Skin epidermis (tissue), 12 donors: ENCODE measurements around the gene CLK2.

ENCODE experiments used
- H3K27ac ChIP-seq, 21 experiments: fragments of 200-600 bp; sonication (generic) in 11 of 21; one replicate each; pipeline ENCODE4 v1.5.0; 2020; ENCODE audit warnings: mild to moderate bottlenecking in 3 of 21, inconsistent platforms in 2 of 21, moderate library complexity in 2 of 21
- H3K4me3 ChIP-seq, 7 experiments: fragments of 200-600 bp; sonication (generic) in 2 of 7; one replicate each; pipeline ENCODE4 v1.5.0; 2020; ENCODE audit warnings: inconsistent platforms in 2 of 7, mild to moderate bottlenecking in 2 of 7, moderate library complexity in 1 of 7

Gene CLK2

DNA sequence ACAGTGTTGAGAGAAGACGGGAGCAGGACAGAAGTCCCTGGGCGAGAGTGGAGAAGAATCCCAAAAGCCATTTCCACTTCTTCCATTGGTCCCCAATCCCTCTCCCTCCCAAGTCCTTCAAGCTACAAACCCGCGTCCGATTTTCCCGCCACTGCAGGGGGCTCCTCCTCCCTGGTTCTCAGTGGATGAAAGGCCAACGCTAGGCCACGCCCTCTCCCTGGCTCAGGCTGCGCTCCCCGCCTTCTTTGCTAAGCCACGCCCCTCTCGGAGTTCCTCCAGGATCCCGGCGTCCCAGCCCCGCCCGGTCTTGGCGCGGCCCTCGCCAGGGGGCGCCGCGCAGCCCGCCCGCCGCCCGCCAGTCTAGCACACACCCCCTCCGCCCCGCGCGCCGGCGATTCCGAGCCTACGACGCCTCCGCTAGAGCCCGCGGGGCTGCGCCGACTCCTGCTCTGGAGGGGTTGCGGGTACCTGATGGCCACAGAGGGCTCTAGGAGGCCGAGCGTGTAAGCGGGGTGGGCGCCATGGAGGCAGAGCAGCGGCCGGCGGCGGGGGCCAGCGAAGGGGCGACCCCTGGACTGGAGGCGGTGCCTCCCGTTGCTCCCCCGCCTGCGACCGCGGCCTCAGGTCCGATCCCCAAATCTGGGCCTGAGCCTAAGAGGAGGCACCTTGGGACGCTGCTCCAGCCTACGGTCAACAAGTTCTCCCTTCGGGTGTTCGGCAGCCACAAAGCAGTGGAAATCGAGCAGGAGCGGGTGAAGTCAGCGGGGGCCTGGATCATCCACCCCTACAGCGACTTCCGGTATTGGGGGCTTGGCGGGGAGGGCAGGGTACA lies 4.0 kb upstream of the CLK2 start, which contains the start of gene HCN3:
Gene HCN3 (plus strand): TSS at position 394 of the 832 bp plus-strand sequence. CDS start 128 bp downstream, at position 522.
- Histone ChIP-seq H3K4me3 (peak within 1 kb of the TSS; percentile 52 to 82 (median 71)), H3K27ac (peak within 1 kb of the TSS in 18 of 21 experiments; percentile 5 to 83 (median 66))

DNA sequence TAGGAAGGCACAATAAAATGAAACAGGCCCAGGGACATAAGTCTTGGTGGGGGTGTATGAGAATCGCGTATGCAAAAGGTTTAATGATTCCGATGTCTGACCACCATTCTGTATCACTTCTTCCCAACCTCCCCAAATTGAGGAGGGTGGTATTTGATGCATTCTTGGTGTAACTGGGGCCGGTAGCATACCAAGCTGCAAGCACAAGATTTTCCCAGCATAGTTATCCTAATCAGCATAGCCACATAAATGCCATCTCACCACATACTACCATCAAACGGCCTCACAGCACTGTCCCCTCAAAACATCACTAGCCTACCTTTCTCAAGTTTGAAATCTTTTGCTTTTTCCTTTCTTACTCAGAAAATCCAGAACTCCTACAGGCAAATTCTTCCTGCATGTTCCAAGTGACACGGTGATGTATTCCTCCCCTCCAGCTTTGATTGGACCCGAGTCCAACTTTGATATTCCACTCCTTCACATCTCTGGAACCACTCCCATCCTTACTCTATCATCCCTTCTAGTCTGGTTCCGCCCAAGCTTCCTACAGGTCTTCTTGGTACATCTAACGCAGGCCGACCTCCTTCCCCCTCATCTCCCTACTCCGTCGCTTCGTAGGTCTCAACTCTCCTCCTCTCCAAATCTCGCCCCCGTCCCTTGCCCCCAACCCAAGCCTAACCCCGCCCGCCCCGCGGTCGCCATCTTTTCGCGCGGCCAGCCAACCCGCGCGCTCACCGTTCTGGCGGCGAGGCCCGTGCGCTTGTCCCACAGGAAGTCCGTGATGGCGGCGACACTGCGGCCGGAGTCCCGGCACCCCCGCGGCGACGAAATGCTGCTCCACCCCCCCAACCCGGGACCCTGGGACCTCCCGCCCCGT lies 600 bp downstream of the CLK2 start:
- Histone ChIP-seq H3K4me3 (peak overlapping the region; percentile 60 to 95 (median 79)), H3K27ac (peak overlapping the region; percentile 92 to 99 (median 97))

DNA sequence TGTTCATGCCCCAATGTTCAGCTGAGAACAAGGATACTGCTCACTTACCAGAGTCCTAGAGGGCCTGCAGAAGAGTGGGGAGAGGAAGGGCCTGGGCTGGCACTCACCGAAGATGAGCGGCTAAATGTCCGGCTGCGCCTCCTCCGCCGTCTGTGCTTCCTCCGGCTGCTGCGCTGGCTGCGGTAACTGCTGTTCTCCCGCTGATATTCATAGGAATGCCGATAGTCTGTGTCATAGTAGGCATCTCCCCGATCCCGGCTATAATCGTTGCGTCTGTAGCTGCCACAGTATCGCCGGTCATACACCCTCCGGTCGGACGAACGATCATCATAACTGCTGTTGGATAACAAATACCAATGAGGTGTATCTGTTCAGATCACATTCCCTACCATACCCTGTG lies 3.9 kb downstream of the CLK2 start:
- Histone ChIP-seq H3K27ac (no peak overlapping the region), H3K4me3 (no peak overlapping the region)

DNA sequence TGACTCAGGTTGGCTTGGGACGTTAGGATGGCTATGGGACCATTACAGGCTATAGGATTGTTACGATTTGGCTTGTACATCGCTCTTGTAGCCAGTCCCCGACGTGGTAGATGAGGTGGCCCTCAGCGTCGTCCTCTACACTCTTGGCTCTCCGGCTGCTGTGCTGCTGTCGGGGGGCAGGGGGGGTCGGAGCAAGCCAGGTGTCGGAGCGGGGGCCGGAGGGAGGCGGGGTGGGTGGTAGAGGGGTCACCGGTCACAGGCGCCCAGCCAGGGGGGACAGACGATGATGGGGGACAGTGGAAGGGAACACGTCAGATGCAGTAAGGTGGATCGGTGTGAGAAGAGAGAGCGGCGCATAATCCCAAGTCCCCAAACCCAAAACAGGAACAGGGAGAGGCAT lies 4.7 kb downstream of the CLK2 start:
- Histone ChIP-seq H3K4me3 (no peak overlapping the region), H3K27ac (no peak overlapping the region)

DNA sequence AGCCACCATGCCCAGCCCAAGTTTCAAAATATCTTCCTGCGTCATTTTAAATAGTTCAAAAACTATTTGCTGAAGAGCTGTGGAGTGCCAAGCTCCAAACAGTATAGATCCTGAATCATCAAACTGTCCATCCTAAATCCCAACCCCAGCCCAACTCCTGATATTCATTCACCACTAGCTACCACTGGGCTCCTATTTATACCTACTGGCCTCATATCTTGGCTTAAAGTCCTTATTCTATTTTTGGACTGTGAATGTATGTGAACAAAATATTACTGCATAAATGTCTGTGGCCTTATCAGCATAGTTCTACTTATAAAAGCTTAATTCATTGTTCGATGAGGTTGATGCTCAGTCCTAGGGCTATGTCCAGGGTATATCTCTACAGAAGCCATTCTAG lies 5.9 kb downstream of the CLK2 start:
- H3K4me3 ChIP-seq, result no peak overlapping the region

DNA sequence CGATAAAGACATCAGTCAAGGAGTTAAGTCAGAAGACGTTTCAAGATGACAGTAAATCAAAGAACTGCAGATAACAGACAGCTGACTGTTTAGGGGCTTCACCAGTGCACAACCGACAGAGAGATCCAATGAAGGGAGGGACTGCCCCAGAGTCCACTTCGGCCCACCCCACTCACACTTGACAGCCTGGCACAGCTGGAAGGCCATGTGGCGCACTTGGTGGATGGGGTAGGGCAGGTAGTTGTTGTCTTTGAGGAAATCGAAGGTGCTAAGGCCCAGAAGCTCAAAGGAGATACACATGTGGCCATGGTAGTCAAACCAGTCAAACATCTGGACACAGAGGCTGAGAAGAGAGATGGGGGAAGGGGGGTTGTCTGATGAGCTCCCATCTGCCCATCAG lies 6.8 kb downstream of the CLK2 start:
- Histone ChIP-seq H3K4me3 (no peak overlapping the region), H3K27ac (no peak overlapping the region)

More for the DNA sequence above, 5.9 kb downstream of the CLK2 start:
- H3K27ac ChIP-seq, result no peak overlapping the region

DNA sequence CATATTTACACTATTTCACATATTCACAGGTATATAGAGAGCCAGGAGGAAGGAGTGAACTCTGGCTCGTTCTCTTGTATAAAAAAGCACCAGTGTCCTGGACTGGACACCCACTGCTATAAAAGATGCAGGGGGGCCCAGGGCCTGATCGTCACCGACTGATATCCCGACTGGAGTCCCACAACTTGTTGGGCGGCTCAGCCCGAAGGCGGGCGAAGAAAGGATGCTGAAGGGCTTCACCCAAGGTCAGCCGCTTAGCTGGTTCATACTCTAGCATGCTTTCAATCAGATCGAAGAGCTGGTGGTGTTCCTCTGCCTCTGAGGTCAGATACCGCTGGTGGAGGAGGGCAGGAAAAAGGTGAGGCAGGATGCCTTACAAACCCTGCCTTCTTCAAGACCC lies 10.2 kb downstream of the CLK2 start:
- peak overlapping the region in 11 of 21 experiments; percentile 76 to 94 (median 88) for H3K27ac ChIP-seq
- no peak overlapping the region for H3K4me3 ChIP-seq

DNA sequence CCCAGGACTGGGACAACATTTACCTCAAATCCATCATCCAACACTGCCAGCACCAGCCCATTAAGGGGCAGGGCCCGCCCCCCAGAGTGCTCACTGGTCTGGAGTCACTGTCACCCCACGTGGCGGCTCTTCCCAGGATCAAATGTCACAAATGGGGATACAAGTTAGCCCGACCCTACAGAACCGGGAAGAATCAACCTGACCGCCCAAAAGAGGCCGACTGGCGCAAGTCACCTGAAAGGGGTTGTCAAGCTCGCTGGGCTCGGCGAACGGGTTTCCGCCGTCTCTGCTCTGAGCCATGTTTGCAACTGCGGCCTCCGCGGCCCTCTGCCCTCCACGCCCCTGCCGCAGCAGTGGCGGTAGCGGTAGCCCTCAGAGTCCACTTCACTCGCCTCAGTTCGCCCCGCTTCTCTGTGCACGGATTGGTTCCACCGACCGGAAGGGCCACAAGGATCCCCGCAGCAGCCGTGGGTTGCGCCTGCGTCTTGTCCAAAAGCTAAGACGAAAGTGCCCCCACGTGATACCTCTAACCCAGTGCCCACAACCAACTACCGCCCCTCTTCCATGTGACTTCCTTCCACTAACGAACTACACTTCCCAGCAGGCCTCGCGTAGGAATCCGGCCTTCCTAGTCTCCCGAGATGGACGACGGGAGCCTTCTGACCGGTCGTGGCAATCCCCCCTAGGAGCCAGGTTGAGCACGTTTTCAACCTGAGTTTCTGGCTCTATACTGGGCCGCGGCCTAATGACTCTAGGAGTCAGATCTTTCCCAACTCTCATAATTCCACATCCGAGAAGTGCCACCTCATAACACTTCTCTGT lies 11.2 kb downstream of the CLK2 start, which contains the start of gene SCAMP3:
Gene SCAMP3 (minus strand): TSS at position 509 of the 822 bp plus-strand sequence. CDS start 209 bp downstream, at position 300.
- peak within 1 kb of the TSS; percentile 73 to 94 (median 79) for H3K4me3 ChIP-seq
- H3K27ac ChIP-seq, result peak within 1 kb of the TSS in 20 of 21 experiments; percentile 76 to 94 (median 86)

DNA sequence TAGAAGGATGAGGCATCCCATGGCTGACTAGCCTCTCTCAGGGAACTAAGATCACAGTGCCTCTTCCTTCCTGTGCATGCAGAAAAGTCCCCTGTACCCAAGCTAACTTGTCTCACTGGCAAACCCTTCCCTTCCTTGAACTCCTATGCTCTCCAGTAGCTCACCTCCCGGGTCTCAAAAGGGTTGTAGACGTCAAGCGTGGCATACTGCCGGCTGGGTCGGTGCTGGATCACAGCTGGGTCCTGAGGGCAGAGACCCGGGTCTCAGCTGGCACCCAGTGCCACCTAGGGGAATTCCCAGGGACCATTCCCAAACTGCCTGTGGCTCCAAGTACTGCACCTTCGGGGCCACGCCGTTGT lies 11.8 kb downstream of the CLK2 start:
- Histone ChIP-seq H3K4me3 (peak overlapping the region; percentile 73 to 94 (median 79)), H3K27ac (peak overlapping the region in 20 of 21 experiments; percentile 76 to 94 (median 86))

DNA sequence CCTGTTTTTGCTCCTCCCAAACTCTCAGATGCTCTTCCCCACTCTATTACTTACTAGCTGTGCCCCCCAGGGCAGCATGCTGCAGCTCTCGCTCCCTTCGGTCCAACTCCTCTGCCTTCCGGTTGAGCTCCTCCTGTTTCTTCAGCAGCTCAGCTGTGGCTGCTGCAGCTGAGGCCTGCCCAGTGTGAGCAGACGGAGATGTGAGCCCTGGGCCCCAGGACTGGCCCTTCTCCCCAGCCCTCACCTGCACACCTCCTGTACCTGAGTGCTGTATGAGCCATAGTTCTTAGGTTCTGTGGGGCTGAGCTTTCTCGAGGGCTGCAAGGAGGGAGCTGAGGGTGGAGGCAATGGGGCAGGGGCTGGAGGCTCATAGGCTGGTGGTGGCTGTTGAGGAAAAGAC lies 13.0 kb downstream of the CLK2 start:
- H3K27ac ChIP-seq, result peak overlapping the region in 1 of 21 experiments; percentile 42
- no peak overlapping the region for H3K4me3 ChIP-seq

DNA sequence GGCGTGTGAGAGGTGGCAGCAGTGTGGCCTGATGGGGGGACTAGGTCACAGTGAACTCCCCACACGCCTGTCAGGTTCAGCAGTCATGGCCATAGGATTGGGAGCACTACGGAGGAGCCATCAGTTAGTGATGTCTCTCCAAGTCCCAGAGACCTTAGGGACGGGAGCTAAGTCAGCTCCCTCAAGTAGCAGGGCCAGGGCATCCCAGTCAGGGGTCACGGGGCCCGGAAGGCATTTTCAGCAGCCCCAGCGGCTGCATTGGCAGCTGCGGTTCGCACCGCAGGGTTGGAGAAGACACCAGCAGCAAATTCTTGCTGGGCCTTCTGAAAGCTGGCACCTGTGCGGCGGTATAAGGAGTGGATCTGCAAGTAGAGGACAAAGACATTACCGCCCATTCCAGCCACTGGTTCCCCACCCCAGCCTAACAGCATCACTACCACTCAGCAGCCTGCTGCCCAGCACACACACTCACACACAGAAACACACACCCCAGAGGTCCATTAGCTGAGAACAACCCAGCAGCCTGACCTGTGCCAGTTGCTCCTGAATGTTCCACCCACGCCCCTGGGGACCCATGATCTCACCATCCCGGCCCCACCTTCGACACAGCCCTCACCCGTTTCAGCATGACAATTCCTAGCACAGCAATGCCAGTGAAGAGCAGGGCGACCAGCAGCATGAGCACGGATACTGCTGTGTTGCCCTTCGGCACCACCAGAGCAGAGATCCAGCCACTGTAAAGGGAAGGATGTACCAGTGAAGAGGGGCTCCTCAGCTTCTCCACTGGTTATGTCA lies 17.0 kb downstream of the CLK2 start:
- peak overlapping the region; percentile 57 to 88 (median 75) for H3K4me3 ChIP-seq
- peak overlapping the region; percentile 34 to 99 (median 95) for H3K27ac ChIP-seq

DNA sequence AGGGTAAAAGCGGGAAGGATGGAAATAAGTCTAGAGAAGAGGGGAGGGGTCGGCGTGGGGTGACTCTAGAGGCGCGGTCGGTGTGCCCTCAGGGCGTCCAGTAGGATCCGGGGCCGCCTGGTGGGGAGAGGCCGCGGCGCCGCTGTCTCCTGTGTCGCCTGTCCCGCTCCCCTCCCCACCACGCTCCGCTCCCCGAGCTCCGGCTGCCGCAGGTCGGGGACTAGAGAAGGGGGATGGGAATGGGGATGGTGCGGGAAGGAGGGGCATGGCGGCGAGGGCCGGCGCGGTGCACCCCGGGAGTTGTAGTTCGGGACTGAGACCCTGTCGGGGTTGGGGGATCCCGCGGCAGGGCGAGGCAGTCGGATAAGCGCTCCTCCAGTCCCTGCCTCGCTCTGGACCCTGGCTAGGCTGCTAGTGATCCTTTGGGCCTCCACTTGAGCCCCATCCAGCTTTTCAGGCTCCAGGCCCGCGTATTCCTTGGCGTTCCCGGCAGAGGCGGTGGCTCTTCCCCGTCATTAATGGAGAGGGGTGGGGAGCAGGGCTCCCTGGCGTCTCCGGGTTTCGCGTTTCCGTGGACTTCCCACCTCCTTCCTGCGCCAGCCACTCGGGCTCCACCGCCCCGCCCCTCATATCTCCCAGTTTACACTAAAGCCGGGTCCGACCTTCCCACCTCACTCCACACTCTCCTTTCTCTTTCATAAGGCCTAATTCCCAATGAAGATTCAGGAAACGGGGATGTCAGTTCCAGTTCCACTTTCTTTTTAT lies 17.9 kb downstream of the CLK2 start, which contains the start of gene ENTREP3:
Gene ENTREP3 (minus strand): TSS at position 241 of the 765 bp plus-strand sequence. CDS start 606 bp downstream, outside the sequence.
- peak within 1 kb of the TSS; percentile 57 to 88 (median 75) for H3K4me3 ChIP-seq
- H3K27ac ChIP-seq, result peak within 1 kb of the TSS; percentile 60 to 99 (median 95)

DNA sequence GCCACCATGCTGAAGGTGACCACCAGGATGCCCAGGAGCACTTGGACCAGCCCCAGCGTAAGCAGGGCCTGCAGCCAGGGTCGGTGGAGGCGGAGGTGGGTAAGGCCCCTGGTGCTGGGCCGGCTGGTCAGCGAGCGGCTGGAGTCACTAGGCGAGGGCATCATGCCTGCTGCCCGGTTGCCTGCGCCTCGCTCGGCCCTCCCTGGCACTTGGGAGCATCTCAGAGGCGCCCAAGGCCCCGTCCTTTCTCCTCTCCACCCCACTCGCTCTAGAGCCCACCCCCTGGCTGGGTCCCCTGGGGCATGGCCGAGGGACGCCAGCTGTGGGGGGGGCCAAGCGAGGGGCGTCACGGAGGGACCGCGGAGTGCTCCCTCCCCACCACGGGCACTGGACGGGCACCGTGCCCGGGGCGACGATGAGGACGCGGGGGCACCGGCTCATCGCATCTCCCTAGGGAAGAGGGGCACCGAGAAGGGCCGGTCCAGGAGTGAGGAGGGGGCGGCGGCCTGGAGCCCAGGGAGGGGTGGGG lies 18.5 kb downstream of the CLK2 start:
- H3K4me3 ChIP-seq, result peak overlapping the region; percentile 57 to 88 (median 75)
- peak overlapping the region; percentile 57 to 99 (median 95) for H3K27ac ChIP-seq

DNA sequence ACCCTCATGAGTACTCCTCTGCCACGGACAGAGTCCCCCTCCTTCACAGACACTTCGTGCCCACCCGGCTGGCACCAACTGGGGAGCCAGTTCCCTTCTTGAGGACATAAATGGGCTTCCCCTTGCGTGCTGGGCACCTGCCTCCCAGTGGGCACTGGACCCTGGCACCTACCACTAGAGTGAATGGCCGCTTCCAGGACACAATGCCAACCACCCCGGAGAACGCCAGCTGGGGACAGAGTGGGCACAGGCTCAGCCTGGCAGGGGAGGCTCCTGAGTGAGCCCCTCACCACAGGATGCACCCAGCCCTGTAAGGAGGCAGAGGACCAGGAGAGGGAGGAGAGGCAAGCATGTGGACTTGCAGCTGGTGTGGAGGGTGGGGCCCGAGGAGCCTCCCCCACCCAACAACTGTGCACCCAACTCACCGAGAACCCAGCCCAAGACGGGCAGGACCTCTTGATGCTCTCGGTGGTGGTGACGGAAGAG lies 19.0 kb downstream of the CLK2 start:
- Histone ChIP-seq H3K27ac (peak overlapping the region in 17 of 21 experiments; percentile 9 to 99 (median 95)), H3K4me3 (peak overlapping the region; percentile 57 to 88 (median 75))

DNA sequence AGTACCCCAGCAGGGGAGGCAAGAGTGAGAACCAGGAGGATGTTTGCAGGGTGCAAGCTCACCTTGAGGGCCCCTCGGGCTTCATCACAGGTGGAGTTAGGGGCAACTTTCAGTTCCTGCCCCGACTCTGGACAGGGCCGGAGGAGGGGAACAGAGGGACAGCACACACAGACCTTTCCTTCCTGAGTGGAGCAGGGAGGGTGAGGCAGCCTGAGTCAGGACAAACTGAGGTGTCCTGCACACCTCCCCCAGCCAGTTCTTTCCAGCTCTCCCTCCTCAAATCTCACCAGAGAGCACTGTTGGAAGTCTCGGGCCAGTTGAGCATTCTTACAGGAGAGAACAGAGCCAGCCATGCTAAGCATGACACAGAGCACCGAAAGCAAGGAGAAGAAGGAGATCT lies 19.5 kb downstream of the CLK2 start:
- peak overlapping the region in 7 of 21 experiments; percentile 9 to 99 (median 94) for H3K27ac ChIP-seq
- H3K4me3 ChIP-seq, result peak overlapping the region in 2 of 7 experiments; percentile 71

DNA sequence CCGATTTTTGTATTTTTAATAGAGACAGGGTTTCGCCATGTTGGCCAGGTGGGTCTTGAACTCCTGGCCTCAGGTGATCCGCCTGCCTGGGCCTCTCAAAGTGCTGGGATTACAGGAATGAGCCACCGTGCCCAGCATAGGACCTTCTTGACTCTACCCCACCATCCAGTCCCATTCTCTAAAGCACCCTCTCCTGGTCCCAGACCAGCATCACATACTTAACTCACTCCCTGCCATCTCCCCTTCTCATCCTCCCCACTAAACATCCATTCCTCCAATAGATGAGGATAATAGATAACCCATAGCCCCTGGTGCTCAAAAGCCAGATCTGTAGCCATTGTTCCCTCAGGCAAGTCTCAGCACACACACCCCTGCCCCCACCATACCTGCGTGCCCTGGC lies 20.1 kb downstream of the CLK2 start:
- Histone ChIP-seq H3K4me3 (no peak overlapping the region), H3K27ac (peak overlapping the region in 1 of 21 experiments; percentile 41)

DNA sequence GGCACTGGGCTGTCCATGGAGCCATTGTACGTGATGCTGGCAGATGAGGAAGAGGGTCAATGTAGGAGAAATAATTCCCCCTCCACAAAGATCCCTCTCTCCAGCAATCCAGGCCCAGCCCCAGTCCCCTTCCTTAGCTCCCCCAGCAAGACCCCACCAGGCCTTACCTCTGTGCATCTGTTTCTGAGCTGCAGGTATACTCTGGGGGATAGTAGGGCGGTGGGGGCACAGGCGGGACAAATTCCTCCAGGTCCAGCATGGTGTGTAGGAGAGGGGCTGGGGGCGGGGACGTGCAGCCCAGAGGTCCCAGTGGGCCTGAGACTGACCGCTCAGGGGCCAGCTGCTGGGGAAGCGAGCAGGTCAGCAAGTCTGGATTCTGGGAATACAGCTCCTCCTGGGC lies 21.7 kb downstream of the CLK2 start:
- Histone ChIP-seq H3K4me3 (no peak overlapping the region), H3K27ac (peak overlapping the region in 2 of 21 experiments; percentile 21 to 72)
